Smooth muscle cell (in vitro differentiated cells): Measurements from ENCODE around the gene ESD. TPM values are rescaled to one million over a fixed set of nuclear protein-coding genes. Genes with fewer than 3 reads are reported as not detected.

ENCODE experiments used
- DNase-seq: peaks from one replicate; lab custom pipeline; 2025; ENCODE audit not compliant: unreplicated experiment; lab: John Stamatoyannopoulos, UW
- H2AFZ ChIP-seq: fragments of 200-600 bp; sonication (generic); 2 replicates; pipeline ENCODE4 v1.6.0; 2016; ENCODE audit warnings: antibody characterized with exemption, low read depth, mild to moderate bottlenecking
- H3F3A ChIP-seq: fragments of 200-600 bp; sonication (generic); 2 replicates; pipeline ENCODE4 v1.6.0; 2017; ENCODE audit warnings: antibody characterized with exemption, low read depth
- H3K27ac ChIP-seq: fragments of 200-600 bp; sonication (generic); 2 replicates; pipeline ENCODE4 v1.5.1; 2016; ENCODE audit warnings: low read depth, mild to moderate bottlenecking
- H3K27me3 ChIP-seq: fragments of 200-600 bp; sonication (generic); 2 replicates; pipeline ENCODE4 v1.6.1; 2016; ENCODE audit warnings: low read depth, mild to moderate bottlenecking
- H3K36me3 ChIP-seq: fragments of 200-600 bp; sonication (generic); 2 replicates; pipeline ENCODE4 v1.5.1; 2016; ENCODE audit warnings: low read depth
- H3K4me1 ChIP-seq: fragments of 200-600 bp; sonication (generic); 2 replicates; pipeline ENCODE4 v1.5.1; 2016; ENCODE audit warnings: low read depth
- H3K4me2 ChIP-seq: fragments of 200-600 bp; sonication (generic); 2 replicates; pipeline ENCODE4 v1.6.0; 2016; ENCODE audit warnings: mild to moderate bottlenecking
- H3K4me3 ChIP-seq: fragments of 200-600 bp; sonication (generic); 2 replicates; pipeline ENCODE4 v1.5.1; 2016; ENCODE audit warnings: mild to moderate bottlenecking
- H3K79me2 ChIP-seq: fragments of 200-600 bp; sonication (generic); 2 replicates; pipeline ENCODE4 v1.6.0; 2016; ENCODE audit warnings: low read depth, mild to moderate bottlenecking
- H3K9ac ChIP-seq: fragments of 200-600 bp; sonication (generic); 2 replicates; pipeline ENCODE4 v1.6.0; 2016; ENCODE audit warnings: low read depth
- H3K9me3 ChIP-seq: fragments of 200-600 bp; sonication (generic); replicated peaks from 2 replicates; pipeline ENCODE4 v1.5.1; 2016; ENCODE audit warnings: low read depth
- H4K20me1 ChIP-seq: fragments of 200-600 bp; sonication (generic); 2 replicates; pipeline ENCODE4 v1.6.0; 2016; ENCODE audit warnings: low read depth
- WGBS: methylation state at CpG from one replicate; pipeline ENCODE4 v1.1.7; 2016; ENCODE audit warnings: low lambda C conversion rate; 5-methylcytosine and 5-hydroxymethylcytosine counted together
- polyA plus RNA-seq: library from polyadenylated mRNA; unstranded; fragments of >200 nt; fragmentation: Nextera tagmentation; extraction: Ambion mirVana; gene quantifications from 2 replicates; pipeline ENCODE4 v1.2.1, GENCODE V29; 2016
- total RNA-seq: library from RNA; depleted of rRNA; stranded (reverse); fragments of >200 nt; gene quantifications from 2 replicates; pipeline ENCODE4 v1.2.3, GENCODE V29; 2014
- TF ChIP-seq, protein P1 (sequence below): fragments of 200-600 bp; sonication (generic); IDR thresholded peaks from 2 replicates; pipeline ENCODE4 v1.5.1; 2017; ENCODE audit warnings: borderline replicate concordance, mild to moderate bottlenecking, antibody characterized with exemption; ENCODE audit not compliant: insufficient read depth, poor library complexity, severe bottlenecking

ESD gene
- total and polyA plus RNA-seq, 2 experiments from 2014 or later: 133 to 142 TPM

DNA sequence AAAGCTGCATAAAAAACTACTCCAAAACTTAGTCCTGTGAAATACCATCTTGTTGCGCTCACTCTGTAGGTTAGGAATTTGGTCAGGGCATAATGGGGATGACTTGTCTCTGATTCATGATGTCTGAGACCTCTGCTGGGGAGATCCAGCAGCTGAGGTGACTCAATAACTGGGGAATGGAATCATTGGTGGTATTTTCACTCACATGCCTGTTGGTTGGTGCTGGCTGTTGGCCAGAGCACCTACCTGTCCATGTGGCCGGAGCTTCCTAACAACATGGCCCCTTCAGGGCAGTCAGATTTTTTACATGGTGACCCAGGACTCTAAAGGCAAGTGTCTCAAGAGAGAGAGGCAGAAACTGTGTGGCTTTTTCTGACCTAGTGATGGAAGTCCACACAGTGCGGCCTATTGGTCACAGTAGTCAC is 7.4 kb upstream of the ESD start:
- Histone ChIP-seq H3K36me3 (no peaks in the 10 kb centered on the region), H3K4me1 (no peaks in the 10 kb centered on the region), H3K9me3 (no peaks in the 10 kb centered on the region), H3K27me3 (no peaks in the 10 kb centered on the region), H3K4me2 (peak overlapping the region; percentile 36), H2AFZ (no peak overlapping the region), H3K9ac (no peak overlapping the region), H4K20me1 (no peaks in the 10 kb centered on the region), H3K4me3 (no peak overlapping the region), H3F3A (peaks cover 4% of the 10 kb centered on the region), H3K27ac (peak overlapping the region; percentile 80), H3K79me2 (no peaks in the 10 kb centered on the region)
- WGBS: 51% methylated on average over 3 of the region's 3 CpGs
- DNase-seq: no peak
- TF ChIP-seq, protein P1, sequence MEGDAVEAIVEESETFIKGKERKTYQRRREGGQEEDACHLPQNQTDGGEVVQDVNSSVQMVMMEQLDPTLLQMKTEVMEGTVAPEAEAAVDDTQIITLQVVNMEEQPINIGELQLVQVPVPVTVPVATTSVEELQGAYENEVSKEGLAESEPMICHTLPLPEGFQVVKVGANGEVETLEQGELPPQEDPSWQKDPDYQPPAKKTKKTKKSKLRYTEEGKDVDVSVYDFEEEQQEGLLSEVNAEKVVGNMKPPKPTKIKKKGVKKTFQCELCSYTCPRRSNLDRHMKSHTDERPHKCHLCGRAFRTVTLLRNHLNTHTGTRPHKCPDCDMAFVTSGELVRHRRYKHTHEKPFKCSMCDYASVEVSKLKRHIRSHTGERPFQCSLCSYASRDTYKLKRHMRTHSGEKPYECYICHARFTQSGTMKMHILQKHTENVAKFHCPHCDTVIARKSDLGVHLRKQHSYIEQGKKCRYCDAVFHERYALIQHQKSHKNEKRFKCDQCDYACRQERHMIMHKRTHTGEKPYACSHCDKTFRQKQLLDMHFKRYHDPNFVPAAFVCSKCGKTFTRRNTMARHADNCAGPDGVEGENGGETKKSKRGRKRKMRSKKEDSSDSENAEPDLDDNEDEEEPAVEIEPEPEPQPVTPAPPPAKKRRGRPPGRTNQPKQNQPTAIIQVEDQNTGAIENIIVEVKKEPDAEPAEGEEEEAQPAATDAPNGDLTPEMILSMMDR: no peak

DNA sequence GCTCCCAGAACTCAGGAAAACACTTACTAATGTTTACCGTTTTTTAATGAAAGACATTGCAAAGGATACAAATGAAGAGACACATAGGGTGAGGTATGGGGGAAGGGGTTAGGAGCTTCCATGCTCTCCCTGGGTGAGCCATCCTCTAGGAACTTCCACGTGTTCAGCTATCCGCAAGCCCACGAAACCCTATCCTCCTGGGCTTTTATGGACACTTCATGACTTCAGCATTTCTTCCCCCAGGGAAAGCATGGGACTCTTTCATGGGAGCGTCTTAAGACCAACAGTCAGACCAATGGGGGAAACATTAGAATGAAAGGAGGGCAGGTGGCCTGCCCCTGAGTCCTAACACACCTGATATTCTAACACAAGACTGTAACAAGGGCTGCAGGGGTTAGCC is 6.6 kb upstream of the ESD start:
- Histone ChIP-seq H2AFZ (no peak overlapping the region), H3K27me3 (no peaks in the 10 kb centered on the region), H3K4me2 (peak overlapping the region; percentile 36), H3K4me1 (no peaks in the 10 kb centered on the region), H4K20me1 (no peaks in the 10 kb centered on the region), H3K9me3 (no peaks in the 10 kb centered on the region), H3K27ac (peak overlapping the region; percentile 80), H3K79me2 (no peaks in the 10 kb centered on the region), H3K4me3 (no peak overlapping the region), H3F3A (peaks cover 4% of the 10 kb centered on the region), H3K9ac (peak overlapping the region; percentile 40), H3K36me3 (no peaks in the 10 kb centered on the region)
- WGBS: 82% methylated on average over 5 of the region's 5 CpGs
- TF ChIP-seq, protein P1: no peak
- DNase-seq: no peak

DNA sequence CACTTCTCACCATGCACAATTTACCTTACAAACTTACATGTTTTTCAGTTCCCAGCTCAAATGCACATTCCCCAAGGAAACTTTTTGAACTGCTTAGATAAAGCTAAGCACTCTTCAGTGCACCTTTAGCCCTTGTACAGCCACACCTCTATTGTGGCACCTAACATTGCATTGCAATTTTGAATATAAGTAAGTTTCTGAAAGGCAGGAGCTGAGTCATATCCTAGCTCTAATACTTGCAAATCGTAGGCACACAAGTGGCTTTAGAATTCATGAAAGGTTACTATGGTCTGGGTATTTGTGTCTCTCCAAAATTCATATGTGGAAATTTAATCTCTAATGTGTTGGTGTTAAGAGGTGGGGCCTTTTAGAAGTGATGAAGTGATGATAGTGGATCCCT is 4.9 kb upstream of the ESD start:
- Histone ChIP-seq H4K20me1 (no peaks in the 10 kb centered on the region), H3K9ac (no peak overlapping the region), H3K36me3 (no peaks in the 10 kb centered on the region), H3K4me2 (no peak overlapping the region), H3K9me3 (no peaks in the 10 kb centered on the region), H3K4me3 (no peak overlapping the region), H3K27me3 (no peaks in the 10 kb centered on the region), H3K27ac (no peak overlapping the region), H2AFZ (no peak overlapping the region), H3K4me1 (peaks cover 8% of the 10 kb centered on the region), H3F3A (peaks cover 4% of the 10 kb centered on the region), H3K79me2 (no peaks in the 10 kb centered on the region)
- no peak for DNase-seq
- WGBS: 50% methylated on average over 1 of the region's 1 CpG
- TF ChIP-seq, protein P1: no peak

DNA sequence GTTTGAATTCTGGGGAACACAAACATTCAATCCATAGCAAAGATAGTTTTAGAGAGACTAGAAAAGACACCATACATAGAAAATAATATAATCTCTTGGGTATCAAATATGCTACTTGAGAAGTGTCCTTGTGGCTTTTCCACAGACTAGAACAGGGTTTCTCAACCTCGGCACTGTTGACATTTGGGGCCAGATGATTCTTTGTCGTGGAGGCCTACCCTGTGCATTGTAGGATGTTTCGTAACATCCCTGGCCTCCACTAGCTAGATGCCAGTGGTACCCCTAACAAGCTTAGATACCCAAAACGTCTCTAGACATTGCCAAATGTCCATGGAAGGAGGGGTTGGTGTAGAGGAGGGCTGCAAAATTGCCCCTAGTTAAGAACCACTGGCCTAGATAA is 2.2 kb upstream of the ESD start:
- no peaks in the 10 kb centered on the region for H3K36me3 ChIP-seq
- peaks cover 25% of the 10 kb centered on the region for H3K4me1 ChIP-seq
- H3K9ac ChIP-seq: no peak overlapping the region
- no peak overlapping the region for H2AFZ ChIP-seq
- H4K20me1 ChIP-seq: no peaks in the 10 kb centered on the region
- no peak for DNase-seq
- 88% methylated on average over 4 of the region's 4 CpGs for WGBS
- H3K27me3 ChIP-seq: no peaks in the 10 kb centered on the region
- peaks cover 4% of the 10 kb centered on the region for H3F3A ChIP-seq
- H3K27ac ChIP-seq: no peak overlapping the region
- TF ChIP-seq, protein P1: no peak
- no peaks in the 10 kb centered on the region for H3K9me3 ChIP-seq
- H3K79me2 ChIP-seq: peaks cover 25% of the 10 kb centered on the region
- no peak overlapping the region for H3K4me2 ChIP-seq
- no peak overlapping the region for H3K4me3 ChIP-seq
